Mucosa of descending colon (tissue), 3 donors: ENCODE results near the gene BCAT1. TPM values are rescaled to one million over a fixed set of nuclear protein-coding genes. Genes with fewer than 3 reads are reported as not detected.
"Not testable (repeated sequence)": the region's sequence is repeated elsewhere in the genome, so short reads cannot be mapped to it uniquely, and the experiment has no call there.

ENCODE experiments used
- ATAC-seq: fragments of 200-7000 bp; cut with Tn5 transposase; one replicate; pipeline ENCODE4 v1.9.1; 2020; ENCODE audit warnings: mild to moderate bottlenecking, moderate library complexity
- DNase-seq, 3 donors: peaks; one replicate each; pipeline ENCODE4 v3.0.0-alpha.2; 2020
- H3K36me3 ChIP-seq: fragments of 200-600 bp; one replicate; pipeline ENCODE4 v1.8.0; 2021; ENCODE audit warnings: low read depth, mild to moderate bottlenecking
- H3K4me1 ChIP-seq: fragments of 200-600 bp; one replicate; pipeline ENCODE4 v1.8.0; 2021; ENCODE audit warnings: low read depth, mild to moderate bottlenecking
- H3K4me3 ChIP-seq: fragments of 200-600 bp; one replicate; pipeline ENCODE4 v1.8.0; 2021; ENCODE audit warnings: mild to moderate bottlenecking
- H3K9me3 ChIP-seq: fragments of 200-600 bp; one replicate; pipeline ENCODE4 v1.8.0; 2021; ENCODE audit warnings: mild to moderate bottlenecking
- CTCF ChIP-seq: fragments of 200-600 bp; IDR thresholded peaks from one replicate; pipeline ENCODE4 v1.8.0; 2022; ENCODE audit warnings: antibody characterized with exemption, mild to moderate bottlenecking
- intact Hi-C, 2 donors: fragments of 100-400 bp; cut with DNase I in 1 of 2; cut with micrococcal nuclease in 1 of 2; formaldehyde crosslinking; loops; one replicate each; pipeline versions ENCODE4 v1.11.0 to v1.11.1; 2022; cut with DNase I, micrococcal nuclease
- total RNA-seq, 3 donors: library from RNA; stranded (reverse); fragmentation: NEBNext Ultra II Directional in 2 of 3; extraction: Animal tissue kit (Norgen Biotek cat#: 25700) in 2 of 3; gene quantifications; one replicate each; pipeline versions ENCODE4 v1.2.1 to v1.2.4, GENCODE V29; 2021 to 2023
- donor health status: DM: no; HTN: no; CAD: no; lungs with moderate emphysema.
- donor health status: DM: no; HTN: no; CAD: no.
- donor health status: DM: no; HTN: yes; CAD: no.

The BCAT1 gene
- total RNA-seq, 3 donors from 2014 or later = 5.3 to 19.7 (median 11.1) TPM

GRCh38 chr12:24929953-24930352 lies 18.9 kb downstream of the BCAT1 start:
- no peak for TF ChIP-seq CTCF
- ATAC-seq = no peak
- no peak overlapping the region for H3K4me3 ChIP-seq

DNA sequence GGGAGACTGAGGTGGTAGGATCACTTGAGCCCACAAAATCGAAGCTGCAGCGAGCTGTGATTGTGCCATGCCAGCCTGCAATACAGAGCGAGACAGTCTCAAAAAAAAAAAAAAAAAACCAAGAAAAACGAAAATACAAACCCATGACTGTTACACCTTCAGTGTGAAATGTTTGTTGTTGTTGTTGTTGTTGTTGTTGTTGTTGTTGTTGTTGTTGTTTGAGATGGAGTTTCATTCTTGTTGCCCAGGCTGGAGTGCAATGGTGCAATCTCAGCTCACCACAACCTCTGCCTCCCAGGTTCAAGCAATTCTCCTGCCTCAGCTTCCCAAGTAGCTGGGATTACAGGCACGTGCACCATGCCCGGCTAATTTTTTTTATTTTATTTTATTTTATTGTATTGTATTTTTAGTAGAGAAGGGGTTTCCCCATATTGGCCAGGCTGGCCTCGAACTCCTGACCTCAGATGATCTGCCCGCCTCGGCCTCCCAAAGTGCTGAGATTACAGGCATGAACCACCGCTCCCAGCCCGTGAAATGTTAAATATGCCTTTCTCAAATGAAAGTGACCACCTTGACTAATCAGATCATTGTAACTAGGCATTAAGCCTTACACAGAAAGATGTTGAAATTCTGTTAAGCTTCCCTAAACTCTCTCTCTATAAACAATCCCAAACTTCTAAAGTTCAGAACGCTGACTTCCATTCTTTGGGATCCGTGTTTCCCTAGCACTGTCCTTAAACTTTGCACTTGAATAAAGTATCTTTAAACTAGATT lies 20.2 kb downstream of the BCAT1 start:
- ATAC-seq, H3K9me3 ChIP-seq, DNase-seq, H3K4me1 ChIP-seq, H3K4me3 ChIP-seq, intact Hi-C loops, H3K36me3 ChIP-seq: not testable (repeated sequence)

More at GRCh38 chr12:24929953-24930352, 18.9 kb downstream of the BCAT1 start:
- no peaks in the 10 kb centered on the region for H3K9me3 ChIP-seq
- H3K36me3 ChIP-seq = no peaks in the 10 kb centered on the region
- intact Hi-C loops = no loop called here
- no peaks in the 10 kb centered on the region for H3K4me1 ChIP-seq
- DNase-seq = no peak

DNA sequence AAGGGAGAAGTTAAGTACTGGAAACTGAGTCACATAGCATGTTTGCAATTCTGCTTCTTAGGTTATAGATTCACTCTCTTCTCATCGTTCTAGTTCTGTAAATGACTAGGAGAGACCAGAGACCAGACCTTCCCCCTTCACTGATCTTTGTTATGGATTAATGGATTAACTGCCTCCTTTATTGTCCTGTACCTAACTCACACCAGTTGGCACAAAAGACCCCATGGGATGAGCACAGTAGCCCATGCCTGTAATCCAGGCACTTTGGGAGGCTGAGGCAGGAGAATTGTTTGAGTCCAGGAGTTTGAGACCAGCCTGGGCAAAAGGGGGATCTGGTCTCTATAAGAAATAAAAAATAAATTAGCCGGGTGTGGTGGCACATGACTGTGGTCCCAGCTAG lies 20.8 kb downstream of the BCAT1 start:
- Histone ChIP-seq H3K4me3 (no peak overlapping the region), H3K36me3 (no peaks in the 10 kb centered on the region), H3K4me1 (no peaks in the 10 kb centered on the region), H3K9me3 (no peaks in the 10 kb centered on the region)
- ATAC-seq (no peak), DNase-seq (no peak)
- TF ChIP-seq CTCF = no peak
- intact Hi-C loops = no loop called here

GRCh38 chr12:24926080-24926479 lies 22.8 kb downstream of the BCAT1 start:
- H3K9me3 ChIP-seq, H3K36me3 ChIP-seq, intact Hi-C loops, ATAC-seq, DNase-seq, H3K4me3 ChIP-seq, H3K4me1 ChIP-seq: not testable (repeated sequence)

- no peak for ATAC-seq
- Histone ChIP-seq H3K36me3 (no peaks in the 10 kb centered on the region), H3K4me3 (no peak overlapping the region), H3K9me3 (no peaks in the 10 kb centered on the region), H3K4me1 (no peaks in the 10 kb centered on the region)
- intact Hi-C loops = no loop called here
- no peak for TF ChIP-seq CTCF
- DNase-seq = no peak
These were observed 26.8 kb downstream of the BCAT1 start for GRCh38 chr12:24922090-24922489.

DNA sequence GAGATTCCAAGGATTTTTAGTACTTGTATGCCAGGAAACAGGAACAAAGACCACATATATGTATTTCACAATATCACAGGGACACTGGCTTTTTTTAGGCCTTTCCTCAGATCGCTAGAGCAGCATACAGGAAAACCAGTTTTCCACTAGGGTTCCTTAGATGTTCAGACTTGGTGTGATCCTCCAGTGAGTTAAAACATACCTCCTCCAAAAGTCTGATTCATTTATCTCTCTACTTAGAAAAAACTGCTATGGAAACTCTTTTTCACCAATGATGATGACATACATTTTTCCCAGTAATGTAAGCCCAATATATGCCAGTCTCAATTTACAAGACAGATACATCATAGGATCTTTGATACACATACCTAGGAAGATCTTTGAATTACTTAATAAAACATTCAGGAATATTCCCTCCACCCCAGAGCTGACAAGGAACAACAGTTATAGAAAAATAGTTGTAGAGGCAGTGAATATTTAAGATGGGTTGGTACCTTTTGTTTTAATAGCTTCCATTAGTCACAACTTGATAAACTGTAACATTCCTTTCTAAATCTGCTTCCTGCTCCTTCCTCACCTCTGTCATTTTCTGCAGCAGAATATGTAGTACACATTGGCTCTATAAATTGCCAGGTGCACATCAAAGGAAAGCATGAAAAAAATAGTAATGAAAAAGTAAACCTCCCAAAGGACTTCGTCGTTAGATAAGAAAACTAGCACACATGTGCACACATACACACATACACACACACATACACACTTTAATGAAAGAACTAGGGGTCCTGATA lies 27.5 kb downstream of the BCAT1 start:
- Histone ChIP-seq H3K9me3 (no peaks in the 10 kb centered on the region), H3K4me3 (no peak overlapping the region), H3K36me3 (no peaks in the 10 kb centered on the region), H3K4me1 (no peaks in the 10 kb centered on the region)
- intact Hi-C loops = no loop called here
- DNase-seq (no peak), ATAC-seq (no peak)
- no peak for TF ChIP-seq CTCF
